ENCODE measurements around the gene LACTB.
"Not testable (repeated sequence)": the region's sequence is repeated elsewhere in the genome, so short reads cannot be mapped to it uniquely, and the experiment has no call there.

GRCh38 chr15:63105354-63105753 is 16.3 kb upstream of the LACTB start:
- TF ChIP-seq KLF6 (CRISPR knock-in tag; IDR thresholded peaks at IDR 0.05); FOXK1 (CRISPR knock-in tag; IDR thresholded peaks at IDR 0.05; ENCODE audit: borderline replicate concordance, low read depth); SP4 (CRISPR knock-in tag; IDR thresholded peaks at IDR 0.05); CTCF (CRISPR knock-in tag; IDR thresholded peaks at IDR 0.05): not testable (repeated sequence)

All from HepG2 (cell line).